Testis (tissue), 3 donors: Measurements from ENCODE around the gene MRPS2. TPM values are rescaled to one million over a fixed set of nuclear protein-coding genes. Genes with fewer than 3 reads are reported as not detected.

Experiments
- DNase-seq: peaks from one replicate; pipeline ENCODE4 v3.0.0-alpha.2; 2019
- H3K27ac ChIP-seq, 2 donors: fragments of 200-600 bp; sonication (generic); one replicate each; pipeline ENCODE4 v1.5.1; 2019
- H3K27me3 ChIP-seq: fragments of 200-600 bp; sonication (generic); one replicate; pipeline ENCODE4 v1.5.1; 2019
- H3K36me3 ChIP-seq: fragments of 200-600 bp; sonication (generic); one replicate; pipeline ENCODE4 v1.5.1; 2017; ENCODE audit warnings: low read depth; ENCODE audit errors: missing control alignments
- H3K4me1 ChIP-seq: fragments of 200-600 bp; sonication (generic); one replicate; pipeline ENCODE4 v1.5.1; 2019
- H3K4me3 ChIP-seq, 2 donors: fragments of 200-600 bp; sonication (generic); one replicate each; pipeline ENCODE4 v1.5.1; 2017 to 2019
- H3K9me3 ChIP-seq: fragments of 200-600 bp; sonication (generic); one replicate; pipeline ENCODE4 v1.5.1; 2017
- POLR2A ChIP-seq: fragments of 450-650 bp; IDR thresholded peaks from one replicate; pipeline ENCODE4 v1.6.1; 2017; ENCODE audit warnings: antibody characterized with exemption, mild to moderate bottlenecking, moderate library complexity
- WGBS, 2 donors: methylation state at CpG; one replicate each; pipeline ENCODE4 v1.1.5; 2018; 5-methylcytosine and 5-hydroxymethylcytosine counted together
- intact Hi-C: fragments of 100-400 bp; cut with DNase I; formaldehyde crosslinking; loops from one replicate; pipeline ENCODE4 v1.15.1; 2023; ENCODE audit warnings: low total_unique reads
- polyA plus RNA-seq: library from polyadenylated mRNA; stranded (reverse); fragments of 350-450 nt; fragmentation: Illumina TruSeq; extraction: RNeasy Lipid Tissue Mini Kit (QIAGEN cat#74804); gene quantifications from one replicate; pipeline ENCODE4 v1.2.3, GENCODE V29; 2014; ENCODE audit warnings: low read depth, low replicate concordance; ENCODE audit not compliant: insufficient read depth
- total RNA-seq, 2 donors: library from RNA; depleted of rRNA; stranded (reverse); fragments of >200 nt; gene quantifications; one replicate each; pipeline ENCODE4 v1.2.3, GENCODE V29; 2016
- TF ChIP-seq, protein P1 (sequence below), 3 experiments: fragments of 450-650 bp in 2 of 3; fragments of 200-600 bp in 1 of 3; sonication (generic) in 1 of 3; IDR thresholded peaks; one replicate each; pipeline ENCODE4 v1.5.1; 2016 to 2019; ENCODE audit warnings: antibody characterized with exemption in 3 of 3, mild to moderate bottlenecking in 2 of 3, moderate library complexity in 1 of 3

The MRPS2 gene
- total and polyA plus RNA-seq, 3 donors from 2014 or later: 34.7 to 40.4 (median 35.9) TPM

DNA sequence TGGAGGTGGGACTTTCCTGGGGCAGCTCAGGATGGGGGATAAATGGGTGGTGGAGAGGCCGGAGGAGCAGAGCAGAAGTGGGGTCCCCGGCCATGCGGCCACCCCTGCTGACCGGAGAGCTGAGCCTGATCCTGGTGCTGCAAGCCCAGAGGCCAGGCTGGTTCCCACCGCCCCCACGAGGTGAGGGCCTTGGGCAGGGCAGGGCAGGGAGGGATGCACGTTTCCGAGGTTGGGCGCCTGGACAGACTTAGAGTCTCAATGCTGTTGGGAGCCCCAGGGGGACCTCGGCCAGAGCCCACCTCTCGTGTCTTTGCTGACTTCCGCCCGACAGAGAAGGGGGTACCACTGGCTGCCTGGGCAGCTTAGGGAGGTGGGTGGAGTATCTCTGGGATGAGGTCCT, 51.0 kb downstream of the MRPS2 start:
- 87 to 96% methylated on average over 13 of the region's 13 CpGs for WGBS, 2 donors
- intact Hi-C loops: no loop called here
- Histone ChIP-seq H3K4me3 (no peak overlapping the region), H3K27me3 (no peaks in the 10 kb centered on the region), H3K9me3 (no peaks in the 10 kb centered on the region), H3K36me3 (no peaks in the 10 kb centered on the region), H3K4me1 (no peaks in the 10 kb centered on the region), H3K27ac (no peak overlapping the region)
- DNase-seq: no peak
- TF ChIP-seq, protein P1, sequence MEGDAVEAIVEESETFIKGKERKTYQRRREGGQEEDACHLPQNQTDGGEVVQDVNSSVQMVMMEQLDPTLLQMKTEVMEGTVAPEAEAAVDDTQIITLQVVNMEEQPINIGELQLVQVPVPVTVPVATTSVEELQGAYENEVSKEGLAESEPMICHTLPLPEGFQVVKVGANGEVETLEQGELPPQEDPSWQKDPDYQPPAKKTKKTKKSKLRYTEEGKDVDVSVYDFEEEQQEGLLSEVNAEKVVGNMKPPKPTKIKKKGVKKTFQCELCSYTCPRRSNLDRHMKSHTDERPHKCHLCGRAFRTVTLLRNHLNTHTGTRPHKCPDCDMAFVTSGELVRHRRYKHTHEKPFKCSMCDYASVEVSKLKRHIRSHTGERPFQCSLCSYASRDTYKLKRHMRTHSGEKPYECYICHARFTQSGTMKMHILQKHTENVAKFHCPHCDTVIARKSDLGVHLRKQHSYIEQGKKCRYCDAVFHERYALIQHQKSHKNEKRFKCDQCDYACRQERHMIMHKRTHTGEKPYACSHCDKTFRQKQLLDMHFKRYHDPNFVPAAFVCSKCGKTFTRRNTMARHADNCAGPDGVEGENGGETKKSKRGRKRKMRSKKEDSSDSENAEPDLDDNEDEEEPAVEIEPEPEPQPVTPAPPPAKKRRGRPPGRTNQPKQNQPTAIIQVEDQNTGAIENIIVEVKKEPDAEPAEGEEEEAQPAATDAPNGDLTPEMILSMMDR (IDR thresholded peaks at IDR 0.05): no peak
- no peak for TF ChIP-seq POLR2A

DNA sequence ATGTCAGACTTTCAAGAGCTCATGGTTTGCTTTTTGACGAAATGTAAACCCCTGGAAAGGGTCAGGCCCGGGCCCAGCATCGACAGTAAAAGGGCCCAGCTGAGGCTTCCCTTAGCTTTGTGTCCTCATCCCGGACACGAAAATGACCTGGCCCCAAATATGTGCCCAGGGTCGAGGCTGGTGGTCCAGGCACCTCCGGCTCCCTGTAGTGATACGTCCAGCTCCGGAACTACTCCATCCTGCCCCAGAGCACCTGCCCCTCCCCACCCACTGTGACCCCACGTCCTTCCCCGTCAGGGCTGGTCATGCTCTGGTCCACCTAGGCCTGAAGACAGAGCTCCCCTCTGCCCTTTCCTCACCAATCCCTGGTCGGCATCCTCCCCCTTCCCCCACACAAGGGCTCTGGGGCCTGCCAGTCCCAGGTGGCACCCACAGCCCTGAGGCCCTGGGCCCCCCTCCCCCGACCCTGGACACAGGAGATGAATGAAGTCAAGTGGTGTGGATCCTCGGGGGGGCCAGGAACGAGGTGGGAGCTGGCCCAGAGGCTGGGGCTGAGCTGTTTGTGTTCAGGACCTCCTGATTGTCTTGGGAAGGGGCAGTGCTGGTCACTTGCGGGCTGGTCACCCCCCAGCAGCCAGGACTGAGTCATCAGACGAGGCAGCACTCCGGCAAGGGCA, 51.7 kb downstream of the MRPS2 start:
- Histone ChIP-seq H3K9me3 (no peaks in the 10 kb centered on the region), H3K4me3 (no peak overlapping the region), H3K27ac (no peak overlapping the region), H3K4me1 (no peaks in the 10 kb centered on the region), H3K27me3 (no peaks in the 10 kb centered on the region), H3K36me3 (no peaks in the 10 kb centered on the region)
- TF ChIP-seq, protein P1 (IDR thresholded peaks at IDR 0.05): no peak
- TF ChIP-seq POLR2A: no peak
- 84 to 89% methylated on average over 15 to 18 of the region's 18 CpGs for WGBS, 2 donors
- intact Hi-C loops: no loop called here
- no peak for DNase-seq

DNA sequence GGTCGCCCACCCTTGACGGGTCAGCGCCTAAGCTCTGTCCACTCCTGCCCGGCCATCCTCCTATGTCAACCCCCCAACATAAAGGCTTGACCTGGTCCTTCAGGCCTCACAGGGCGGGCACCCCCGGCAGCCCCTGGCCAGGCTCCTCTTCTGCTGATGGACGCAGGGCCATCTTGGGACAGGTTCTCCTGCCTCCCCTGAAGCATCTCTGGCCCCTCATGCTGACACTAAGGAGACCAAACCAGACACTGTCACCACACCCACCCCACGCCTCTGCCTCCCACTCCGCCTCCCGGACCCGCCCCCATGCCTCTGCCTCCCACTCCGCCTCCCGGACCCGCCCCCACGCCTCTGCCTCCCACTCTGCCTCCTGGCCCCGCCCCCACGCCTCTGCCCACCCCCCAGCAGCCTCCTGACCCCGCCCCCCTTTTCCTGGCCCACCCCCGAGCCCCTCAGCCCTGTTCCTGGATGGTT, 52.3 kb downstream of the MRPS2 start:
- Histone ChIP-seq H3K27ac (no peak overlapping the region), H3K36me3 (no peaks in the 10 kb centered on the region), H3K9me3 (no peaks in the 10 kb centered on the region), H3K4me1 (no peaks in the 10 kb centered on the region), H3K4me3 (no peak overlapping the region), H3K27me3 (no peaks in the 10 kb centered on the region)
- intact Hi-C loops: no loop called here
- TF ChIP-seq POLR2A: no peak
- TF ChIP-seq, protein P1 (IDR thresholded peaks at IDR 0.05): no peak
- WGBS, 2 donors: 81 to 84% methylated on average over 7 to 19 of the region's 19 CpGs
- no peak for DNase-seq

Other genes starting within 250 kb of the MRPS2 start
- 10 to 100 TPM; 33.1 to 38.8 TPM for gene PPP1R26, start 20.9 kb upstream of the MRPS2 start, total RNA-seq
- 15.6 TPM for gene PPP1R26, start 20.9 kb upstream of the MRPS2 start, polyA plus RNA-seq
- gene LCN1, start 20.8 kb downstream of the MRPS2 start, total RNA-seq: not detected
- 2.7 TPM for gene LCN1, start 20.8 kb downstream of the MRPS2 start, polyA plus RNA-seq
- 10 to 100 TPM; 13.9 to 19.0 TPM for gene OBP2A, start 45.4 kb downstream of the MRPS2 start, total RNA-seq
- 11.8 TPM for gene OBP2A, start 45.4 kb downstream of the MRPS2 start, polyA plus RNA-seq
- gene PAEP, start 61.1 kb downstream of the MRPS2 start, total RNA-seq: not detected
- gene PAEP, start 61.1 kb downstream of the MRPS2 start, polyA plus RNA-seq: 2.5 TPM
- gene GLT6D1, start 138.9 kb downstream of the MRPS2 start, total RNA-seq: under 1 TPM in 1 of 2 donors, not detected in 1; 0.47 TPM
- 1.6 TPM for gene GLT6D1, start 138.9 kb downstream of the MRPS2 start, polyA plus RNA-seq
- under 1 TPM in 1 of 2 donors, not detected in 1; 0.68 TPM for gene LCN9, start 162.6 kb downstream of the MRPS2 start, total RNA-seq
- not detected for gene LCN9, start 162.6 kb downstream of the MRPS2 start, polyA plus RNA-seq
- 10 to 100 TPM; 18.4 to 32.7 TPM for gene SOHLH1, start 198.8 kb downstream of the MRPS2 start, total RNA-seq
- 18.7 TPM for gene SOHLH1, start 198.8 kb downstream of the MRPS2 start, polyA plus RNA-seq
- 1 to 10 TPM; 5.3 to 7.3 TPM for gene KCNT1, start 201.5 kb downstream of the MRPS2 start, total RNA-seq
- gene KCNT1, start 201.5 kb downstream of the MRPS2 start, polyA plus RNA-seq: 1.8 TPM